HEK293 (cell line): ENCODE results near the gene ACADVL.

Source experiments
- GLIS1 ChIP-seq: fragments of 450-650 bp; formaldehyde crosslinking; IDR thresholded peaks from 2 replicates; pipeline ENCODE4 v1.5.1; 2016; ENCODE audit warnings: missing biosample characterization, missing genetic modification characterization
- KLF9 ChIP-seq: fragments of 450-650 bp; formaldehyde crosslinking; IDR thresholded peaks from 2 replicates; pipeline ENCODE4 v1.5.1; 2016; ENCODE audit warnings: missing biosample characterization, missing genetic modification characterization, low read depth
- SP3 ChIP-seq: fragments of 450-650 bp; formaldehyde crosslinking; IDR thresholded peaks from 2 replicates; pipeline ENCODE4 v1.5.1; 2016; ENCODE audit warnings: missing biosample characterization, missing genetic modification characterization
- ZBTB20 ChIP-seq: fragments of 450-650 bp; formaldehyde crosslinking; IDR thresholded peaks from 2 replicates; pipeline ENCODE4 v1.5.1; 2016; ENCODE audit warnings: missing biosample characterization, missing genetic modification characterization
- ZEB2 ChIP-seq: fragments of 450-650 bp; formaldehyde crosslinking; IDR thresholded peaks from 2 replicates; pipeline ENCODE4 v1.5.1; 2016; ENCODE audit warnings: missing biosample characterization, missing genetic modification characterization
- ZFHX2 ChIP-seq: fragments of 450-650 bp; formaldehyde crosslinking; conservative IDR thresholded peaks from 2 replicates; pipeline ENCODE4 v1.5.1; 2016; ENCODE audit warnings: missing biosample characterization, missing genetic modification characterization
- ZFP37 ChIP-seq: fragments of 450-650 bp; formaldehyde crosslinking; IDR thresholded peaks from 2 replicates; pipeline ENCODE4 v1.5.1; 2016; ENCODE audit warnings: missing biosample characterization, missing genetic modification characterization
- ZNF10 ChIP-seq: fragments of 450-650 bp; formaldehyde crosslinking; IDR thresholded peaks from 2 replicates; pipeline ENCODE4 v1.5.1; 2017; ENCODE audit warnings: missing biosample characterization, missing genetic modification characterization
- ZNF140 ChIP-seq: fragments of 450-650 bp; formaldehyde crosslinking; IDR thresholded peaks from 2 replicates; pipeline ENCODE4 v1.5.1; 2016; ENCODE audit warnings: missing biosample characterization, missing genetic modification characterization
- ZNF146 ChIP-seq: fragments of 450-650 bp; formaldehyde crosslinking; IDR thresholded peaks from 2 replicates; pipeline ENCODE4 v1.5.1; 2016; ENCODE audit warnings: missing biosample characterization, missing genetic modification characterization
- ZNF248 ChIP-seq: fragments of 450-650 bp; formaldehyde crosslinking; IDR thresholded peaks from 2 replicates; pipeline ENCODE4 v1.5.1; 2017; ENCODE audit warnings: missing biosample characterization, missing genetic modification characterization
- ZNF266 ChIP-seq: fragments of 450-650 bp; formaldehyde crosslinking; IDR thresholded peaks from 2 replicates; pipeline ENCODE4 v1.5.1; 2016; ENCODE audit warnings: missing biosample characterization, missing genetic modification characterization, low read depth
- ZNF394 ChIP-seq: fragments of 450-650 bp; formaldehyde crosslinking; IDR thresholded peaks from 2 replicates; pipeline ENCODE4 v1.5.1; 2016; ENCODE audit warnings: missing biosample characterization, missing genetic modification characterization, mild to moderate bottlenecking, moderate library complexity, borderline replicate concordance
- ZNF398 ChIP-seq: fragments of 450-650 bp; formaldehyde crosslinking; IDR thresholded peaks from 2 replicates; pipeline ENCODE4 v1.5.1; 2017; ENCODE audit warnings: missing biosample characterization, missing genetic modification characterization
- ZNF416 ChIP-seq: fragments of 450-650 bp; formaldehyde crosslinking; IDR thresholded peaks from 2 replicates; pipeline ENCODE4 v1.5.1; 2016; ENCODE audit warnings: missing biosample characterization, missing genetic modification characterization
- ZNF423 ChIP-seq: fragments of 450-650 bp; formaldehyde crosslinking; IDR thresholded peaks from 2 replicates; pipeline ENCODE4 v1.5.1; 2016; ENCODE audit warnings: missing biosample characterization, missing genetic modification characterization
- ZNF544 ChIP-seq: fragments of 450-650 bp; formaldehyde crosslinking; IDR thresholded peaks from 2 replicates; pipeline ENCODE4 v1.5.0; 2017; ENCODE audit warnings: missing biosample characterization, missing genetic modification characterization
- ZNF600 ChIP-seq: fragments of 450-650 bp; formaldehyde crosslinking; IDR thresholded peaks from 2 replicates; pipeline ENCODE4 v1.5.1; 2016; ENCODE audit warnings: missing biosample characterization, missing genetic modification characterization
- ZNF777 ChIP-seq: fragments of 450-650 bp; formaldehyde crosslinking; IDR thresholded peaks from 2 replicates; pipeline ENCODE4 v1.5.1; 2017; ENCODE audit warnings: missing biosample characterization, missing genetic modification characterization, borderline replicate concordance
- ZSCAN23 ChIP-seq: fragments of 450-650 bp; formaldehyde crosslinking; IDR thresholded peaks from 2 replicates; pipeline ENCODE4 v1.5.1; 2016; ENCODE audit warnings: missing biosample characterization, missing genetic modification characterization
- ZXDB ChIP-seq: fragments of 450-650 bp; formaldehyde crosslinking; IDR thresholded peaks from 2 replicates; pipeline ENCODE4 v1.5.1; 2016; ENCODE audit warnings: missing biosample characterization, missing genetic modification characterization
- TF ChIP-seq, protein P1 (sequence below): fragments of 450-650 bp; IDR thresholded peaks from 2 replicates; pipeline ENCODE4 v1.5.1; 2018; ENCODE audit warnings: missing biosample characterization, missing genetic modification characterization
- TF ChIP-seq, protein P2 (sequence below): fragments of 450-650 bp; formaldehyde crosslinking; conservative IDR thresholded peaks from 2 replicates; pipeline ENCODE4 v1.5.1; 2016; ENCODE audit warnings: low read depth, missing biosample characterization, missing genetic modification characterization
- TF ChIP-seq, protein P3 (sequence below): fragments of 450-650 bp; formaldehyde crosslinking; IDR thresholded peaks from 2 replicates; pipeline ENCODE4 v1.5.1; 2017; ENCODE audit warnings: missing biosample characterization, missing genetic modification characterization
- TF ChIP-seq, protein P4 (sequence below): IDR thresholded peaks from 2 replicates; pipeline ENCODE4 v1.6.1; 2011; ENCODE audit warnings: mild to moderate bottlenecking, low read depth, low read length, borderline replicate concordance
- TF ChIP-seq, protein P5 (sequence below): fragments of 450-650 bp; formaldehyde crosslinking; IDR thresholded peaks from 2 replicates; pipeline ENCODE4 v1.5.1; 2016; ENCODE audit warnings: missing biosample characterization, missing genetic modification characterization

The ACADVL gene

GRCh38 chr17:7239091-7240027 is 19.6 kb downstream of the ACADVL start, which contains the start of gene PHF23 (continued):
- TF ChIP-seq SP3 (tag by site-specific recombination) (peak; percentile 98), ZNF544 (tag by site-specific recombination) (no peak), ZSCAN23 (tag by site-specific recombination) (no peak), ZNF398 (peak; percentile 100), ZEB2 (peak; percentile 93), ZNF416 (tag by site-specific recombination) (no peak), ZXDB (peak; percentile 53; the same call in 1 of the 2 replicates), ZNF600 (peak; percentile 78), ZFHX2 (tag by site-specific recombination) (peak; percentile 89), ZNF266 (tag by site-specific recombination) (no peak), GLIS1 (peak; percentile 80), ZNF423 (peak; percentile 50; the same call in 1 of the 2 replicates), ZNF10 (tag by site-specific recombination) (no peak), ZNF248 (no peak), ZNF140 (tag by site-specific recombination) (no peak), ZNF146 (tag by site-specific recombination) (no peak), ZNF394 (tag by site-specific recombination) (peak; percentile 65; the same call in 1 of the 2 replicates), KLF9 (tag by site-specific recombination) (peak; percentile 66; the same call in 1 of the 2 replicates), ZFP37 (tag by site-specific recombination) (peak; percentile 62; the same call in 1 of the 2 replicates), ZNF777 (tag by site-specific recombination) (0 out of 2 replicates have a peak, but pooled peaks have one; percentile 4), ZBTB20 (tag by site-specific recombination) (peak; percentile 65; the same call in 1 of the 2 replicates)
- TF ChIP-seq, protein P1, sequence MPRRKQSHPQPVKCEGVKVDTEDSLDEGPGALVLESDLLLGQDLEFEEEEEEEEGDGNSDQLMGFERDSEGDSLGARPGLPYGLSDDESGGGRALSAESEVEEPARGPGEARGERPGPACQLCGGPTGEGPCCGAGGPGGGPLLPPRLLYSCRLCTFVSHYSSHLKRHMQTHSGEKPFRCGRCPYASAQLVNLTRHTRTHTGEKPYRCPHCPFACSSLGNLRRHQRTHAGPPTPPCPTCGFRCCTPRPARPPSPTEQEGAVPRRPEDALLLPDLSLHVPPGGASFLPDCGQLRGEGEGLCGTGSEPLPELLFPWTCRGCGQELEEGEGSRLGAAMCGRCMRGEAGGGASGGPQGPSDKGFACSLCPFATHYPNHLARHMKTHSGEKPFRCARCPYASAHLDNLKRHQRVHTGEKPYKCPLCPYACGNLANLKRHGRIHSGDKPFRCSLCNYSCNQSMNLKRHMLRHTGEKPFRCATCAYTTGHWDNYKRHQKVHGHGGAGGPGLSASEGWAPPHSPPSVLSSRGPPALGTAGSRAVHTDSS (tag by site-specific recombination), result peak; percentile 99
- TF ChIP-seq, protein P2, sequence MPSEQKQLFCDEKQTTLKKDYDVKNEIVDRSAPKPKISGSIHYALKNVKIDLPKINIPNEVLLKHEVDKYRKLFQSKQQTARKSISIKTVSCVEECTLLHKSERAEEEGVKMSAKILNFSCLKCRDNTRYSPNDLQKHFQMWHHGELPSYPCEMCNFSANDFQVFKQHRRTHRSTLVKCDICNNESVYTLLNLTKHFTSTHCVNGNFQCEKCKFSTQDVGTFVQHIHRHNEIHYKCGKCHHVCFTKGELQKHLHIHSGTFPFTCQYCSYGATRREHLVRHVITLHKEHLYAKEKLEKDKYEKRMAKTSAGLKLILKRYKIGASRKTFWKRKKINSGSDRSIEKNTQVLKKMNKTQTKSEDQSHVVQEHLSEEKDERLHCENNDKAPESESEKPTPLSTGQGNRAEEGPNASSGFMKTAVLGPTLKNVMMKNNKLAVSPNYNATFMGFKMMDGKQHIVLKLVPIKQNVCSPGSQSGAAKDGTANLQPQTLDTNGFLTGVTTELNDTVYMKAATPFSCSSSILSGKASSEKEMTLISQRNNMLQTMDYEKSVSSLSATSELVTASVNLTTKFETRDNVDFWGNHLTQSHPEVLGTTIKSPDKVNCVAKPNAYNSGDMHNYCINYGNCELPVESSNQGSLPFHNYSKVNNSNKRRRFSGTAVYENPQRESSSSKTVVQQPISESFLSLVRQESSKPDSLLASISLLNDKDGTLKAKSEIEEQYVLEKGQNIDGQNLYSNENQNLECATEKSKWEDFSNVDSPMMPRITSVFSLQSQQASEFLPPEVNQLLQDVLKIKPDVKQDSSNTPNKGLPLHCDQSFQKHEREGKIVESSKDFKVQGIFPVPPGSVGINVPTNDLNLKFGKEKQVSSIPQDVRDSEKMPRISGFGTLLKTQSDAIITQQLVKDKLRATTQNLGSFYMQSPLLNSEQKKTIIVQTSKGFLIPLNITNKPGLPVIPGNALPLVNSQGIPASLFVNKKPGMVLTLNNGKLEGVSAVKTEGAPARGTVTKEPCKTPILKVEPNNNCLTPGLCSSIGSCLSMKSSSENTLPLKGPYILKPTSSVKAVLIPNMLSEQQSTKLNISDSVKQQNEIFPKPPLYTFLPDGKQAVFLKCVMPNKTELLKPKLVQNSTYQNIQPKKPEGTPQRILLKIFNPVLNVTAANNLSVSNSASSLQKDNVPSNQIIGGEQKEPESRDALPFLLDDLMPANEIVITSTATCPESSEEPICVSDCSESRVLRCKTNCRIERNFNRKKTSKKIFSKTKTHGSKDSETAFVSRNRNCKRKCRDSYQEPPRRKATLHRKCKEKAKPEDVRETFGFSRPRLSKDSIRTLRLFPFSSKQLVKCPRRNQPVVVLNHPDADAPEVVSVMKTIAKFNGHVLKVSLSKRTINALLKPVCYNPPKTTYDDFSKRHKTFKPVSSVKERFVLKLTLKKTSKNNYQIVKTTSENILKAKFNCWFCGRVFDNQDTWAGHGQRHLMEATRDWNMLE (tag by site-specific recombination), result 0 out of 2 replicates have a peak, but pooled peaks have one; percentile 38
- TF ChIP-seq, protein P3, sequence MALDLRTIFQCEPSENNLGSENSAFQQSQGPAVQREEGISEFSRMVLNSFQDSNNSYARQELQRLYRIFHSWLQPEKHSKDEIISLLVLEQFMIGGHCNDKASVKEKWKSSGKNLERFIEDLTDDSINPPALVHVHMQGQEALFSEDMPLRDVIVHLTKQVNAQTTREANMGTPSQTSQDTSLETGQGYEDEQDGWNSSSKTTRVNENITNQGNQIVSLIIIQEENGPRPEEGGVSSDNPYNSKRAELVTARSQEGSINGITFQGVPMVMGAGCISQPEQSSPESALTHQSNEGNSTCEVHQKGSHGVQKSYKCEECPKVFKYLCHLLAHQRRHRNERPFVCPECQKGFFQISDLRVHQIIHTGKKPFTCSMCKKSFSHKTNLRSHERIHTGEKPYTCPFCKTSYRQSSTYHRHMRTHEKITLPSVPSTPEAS (tag by site-specific recombination), result no peak
- TF ChIP-seq, protein P4, sequence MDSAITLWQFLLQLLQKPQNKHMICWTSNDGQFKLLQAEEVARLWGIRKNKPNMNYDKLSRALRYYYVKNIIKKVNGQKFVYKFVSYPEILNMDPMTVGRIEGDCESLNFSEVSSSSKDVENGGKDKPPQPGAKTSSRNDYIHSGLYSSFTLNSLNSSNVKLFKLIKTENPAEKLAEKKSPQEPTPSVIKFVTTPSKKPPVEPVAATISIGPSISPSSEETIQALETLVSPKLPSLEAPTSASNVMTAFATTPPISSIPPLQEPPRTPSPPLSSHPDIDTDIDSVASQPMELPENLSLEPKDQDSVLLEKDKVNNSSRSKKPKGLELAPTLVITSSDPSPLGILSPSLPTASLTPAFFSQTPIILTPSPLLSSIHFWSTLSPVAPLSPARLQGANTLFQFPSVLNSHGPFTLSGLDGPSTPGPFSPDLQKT, result peak; percentile 74; the same call in 1 of the 2 replicates
- TF ChIP-seq, protein P5, sequence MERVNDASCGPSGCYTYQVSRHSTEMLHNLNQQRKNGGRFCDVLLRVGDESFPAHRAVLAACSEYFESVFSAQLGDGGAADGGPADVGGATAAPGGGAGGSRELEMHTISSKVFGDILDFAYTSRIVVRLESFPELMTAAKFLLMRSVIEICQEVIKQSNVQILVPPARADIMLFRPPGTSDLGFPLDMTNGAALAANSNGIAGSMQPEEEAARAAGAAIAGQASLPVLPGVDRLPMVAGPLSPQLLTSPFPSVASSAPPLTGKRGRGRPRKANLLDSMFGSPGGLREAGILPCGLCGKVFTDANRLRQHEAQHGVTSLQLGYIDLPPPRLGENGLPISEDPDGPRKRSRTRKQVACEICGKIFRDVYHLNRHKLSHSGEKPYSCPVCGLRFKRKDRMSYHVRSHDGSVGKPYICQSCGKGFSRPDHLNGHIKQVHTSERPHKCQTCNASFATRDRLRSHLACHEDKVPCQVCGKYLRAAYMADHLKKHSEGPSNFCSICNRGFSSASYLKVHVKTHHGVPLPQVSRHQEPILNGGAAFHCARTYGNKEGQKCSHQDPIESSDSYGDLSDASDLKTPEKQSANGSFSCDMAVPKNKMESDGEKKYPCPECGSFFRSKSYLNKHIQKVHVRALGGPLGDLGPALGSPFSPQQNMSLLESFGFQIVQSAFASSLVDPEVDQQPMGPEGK (tag by site-specific recombination), result peak; percentile 99
